Measurements from ENCODE around the gene DDIT3.

GRCh38 chr12:57511588-57512325 lies 8.6 kb downstream of the DDIT3 start:
- no peak for TF ChIP-seq POLR2A (IDR thresholded peaks at IDR 0.05; ENCODE audit: control extremely low read depth in 1 of 2, low read depth in 2 of 2, low read length in 2 of 2)
- TF ChIP-seq, protein P1, sequence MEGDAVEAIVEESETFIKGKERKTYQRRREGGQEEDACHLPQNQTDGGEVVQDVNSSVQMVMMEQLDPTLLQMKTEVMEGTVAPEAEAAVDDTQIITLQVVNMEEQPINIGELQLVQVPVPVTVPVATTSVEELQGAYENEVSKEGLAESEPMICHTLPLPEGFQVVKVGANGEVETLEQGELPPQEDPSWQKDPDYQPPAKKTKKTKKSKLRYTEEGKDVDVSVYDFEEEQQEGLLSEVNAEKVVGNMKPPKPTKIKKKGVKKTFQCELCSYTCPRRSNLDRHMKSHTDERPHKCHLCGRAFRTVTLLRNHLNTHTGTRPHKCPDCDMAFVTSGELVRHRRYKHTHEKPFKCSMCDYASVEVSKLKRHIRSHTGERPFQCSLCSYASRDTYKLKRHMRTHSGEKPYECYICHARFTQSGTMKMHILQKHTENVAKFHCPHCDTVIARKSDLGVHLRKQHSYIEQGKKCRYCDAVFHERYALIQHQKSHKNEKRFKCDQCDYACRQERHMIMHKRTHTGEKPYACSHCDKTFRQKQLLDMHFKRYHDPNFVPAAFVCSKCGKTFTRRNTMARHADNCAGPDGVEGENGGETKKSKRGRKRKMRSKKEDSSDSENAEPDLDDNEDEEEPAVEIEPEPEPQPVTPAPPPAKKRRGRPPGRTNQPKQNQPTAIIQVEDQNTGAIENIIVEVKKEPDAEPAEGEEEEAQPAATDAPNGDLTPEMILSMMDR (IDR thresholded peaks at IDR 0.05; ENCODE audit: control extremely low read depth in 1 of 3, insufficient read depth in 1 of 3, low read depth in 1 of 3, low read length in 3 of 3) = no peak
- TF ChIP-seq CREB1 (IDR thresholded peaks at IDR 0.05) = no peak
- TF ChIP-seq EGR1 (IDR thresholded peaks at IDR 0.05; ENCODE audit: borderline replicate concordance, low read depth, low read length) = no peak
- no peak for TF ChIP-seq ASH2L (IDR thresholded peaks at IDR 0.05; ENCODE audit: low read length)
- no peak for TF ChIP-seq GABPA (IDR thresholded peaks at IDR 0.05; ENCODE audit: borderline replicate concordance, insufficient read depth, low read length)
- no peak for TF ChIP-seq JUN (IDR thresholded peaks at IDR 0.05; ENCODE audit: low read depth, low read length)
- no peak for TF ChIP-seq JUND (IDR thresholded peaks at IDR 0.05; ENCODE audit: low read length)

All from H1 (cell line).